Muscle of leg (tissue), 11 donors: ENCODE results near the gene AP2A2. TPM values are rescaled to one million over a fixed set of nuclear protein-coding genes. Genes with fewer than 3 reads are reported as not detected.

Experiments used
- DNase-seq: peaks from one replicate; pipeline ENCODE4 v3.0.0; 2013
- H3K27ac ChIP-seq: one replicate; pipeline ENCODE4 v1.5.1; 2013; ENCODE audit warnings: mild to moderate bottlenecking, low read length, control low read depth
- H3K27me3 ChIP-seq: one replicate; pipeline ENCODE4 v1.6.1; 2013; ENCODE audit warnings: low read length; ENCODE audit not compliant: control insufficient read depth, insufficient read depth
- H3K36me3 ChIP-seq: one replicate; pipeline ENCODE4 v1.6.1; 2013; ENCODE audit warnings: low read length; ENCODE audit not compliant: control insufficient read depth, insufficient read depth
- H3K4me1 ChIP-seq: one replicate; pipeline ENCODE4 v1.6.1; 2013; ENCODE audit warnings: low read length; ENCODE audit not compliant: control insufficient read depth, insufficient read depth
- H3K4me3 ChIP-seq: one replicate; pipeline ENCODE4 v1.5.1; 2013; ENCODE audit warnings: low read length, control low read depth
- H3K9me3 ChIP-seq: replicated peaks from 2 replicates; pipeline ENCODE4 v1.6.1; 2013; ENCODE audit warnings: low read depth, low read length; ENCODE audit not compliant: control insufficient read depth
- WGBS: methylation state at CpG from one replicate; pipeline ENCODE4 v1.1.5; 2013; ENCODE audit warnings: missing lambda C conversion rate; ENCODE audit not compliant: insufficient coverage; 5-methylcytosine and 5-hydroxymethylcytosine counted together
- polyA plus RNA-seq, 8 donors: library from polyadenylated mRNA; unstranded; fragments of 120-200 nt; gene quantifications; one replicate each; pipeline versions ENCODE4 v1.2.1 to v1.2.3, GENCODE V29; 2013; ENCODE audit warnings: inconsistent platforms in 1 of 8, low replicate concordance in 1 of 8; ENCODE audit not compliant: insufficient read length in 8 of 8, insufficient read depth in 1 of 8
- total RNA-seq: library from RNA; stranded (reverse); fragments of 120-200 nt; gene quantifications from one replicate; pipeline ENCODE4 v1.2.4, GENCODE V29; 2013

The AP2A2 gene
- total and polyA plus RNA-seq, 9 donors: 18.5 to 61.4 (median 47.4) TPM

DNA sequence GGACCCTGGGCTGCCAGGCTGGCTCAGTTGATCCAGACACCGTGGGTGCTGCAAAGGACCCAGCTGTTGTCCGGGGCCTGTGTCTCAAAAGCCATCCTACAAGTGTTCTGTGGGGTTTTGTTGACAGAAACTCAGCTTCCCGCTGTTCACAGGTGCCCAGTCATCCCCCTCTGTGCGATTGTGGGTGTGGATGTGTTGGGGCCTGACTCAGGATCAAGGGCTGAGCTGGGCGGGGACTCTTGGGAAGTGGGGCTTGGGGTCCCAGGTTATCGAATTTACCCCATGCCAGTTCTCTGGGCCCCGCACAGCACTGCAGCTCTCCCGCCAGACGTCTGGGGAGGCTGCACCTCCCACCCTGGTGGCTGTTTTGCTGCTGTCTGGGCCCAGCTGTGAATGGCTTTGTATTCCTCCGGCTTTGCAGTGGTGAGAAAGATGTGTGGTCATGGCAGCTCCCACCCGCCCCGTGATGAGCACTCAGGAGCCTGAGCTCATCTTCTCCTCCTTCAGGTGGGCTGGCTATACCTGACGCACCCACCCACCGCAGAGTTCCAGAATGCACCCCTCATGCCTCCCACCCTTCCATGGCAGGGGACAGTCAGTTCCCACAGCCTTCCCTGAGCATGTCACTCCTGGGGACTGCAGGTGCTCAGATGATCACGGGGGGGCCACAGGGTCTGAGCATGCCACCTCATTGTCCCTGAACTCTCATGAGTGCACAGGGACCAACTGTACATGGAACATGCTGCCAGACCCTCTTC is 3.6 kb upstream of the AP2A2 start:
- no peak for DNase-seq
- WGBS: 59% methylated on average over 10 of the region's 15 CpGs
- H3K4me3 ChIP-seq: no peak overlapping the region
- peaks cover under 1% of the 10 kb centered on the region for H3K36me3 ChIP-seq
- H3K27me3 ChIP-seq: no peaks in the 10 kb centered on the region
- no peaks in the 10 kb centered on the region for H3K9me3 ChIP-seq
- peaks cover 19% of the 10 kb centered on the region for H3K4me1 ChIP-seq
- no peak overlapping the region for H3K27ac ChIP-seq

DNA sequence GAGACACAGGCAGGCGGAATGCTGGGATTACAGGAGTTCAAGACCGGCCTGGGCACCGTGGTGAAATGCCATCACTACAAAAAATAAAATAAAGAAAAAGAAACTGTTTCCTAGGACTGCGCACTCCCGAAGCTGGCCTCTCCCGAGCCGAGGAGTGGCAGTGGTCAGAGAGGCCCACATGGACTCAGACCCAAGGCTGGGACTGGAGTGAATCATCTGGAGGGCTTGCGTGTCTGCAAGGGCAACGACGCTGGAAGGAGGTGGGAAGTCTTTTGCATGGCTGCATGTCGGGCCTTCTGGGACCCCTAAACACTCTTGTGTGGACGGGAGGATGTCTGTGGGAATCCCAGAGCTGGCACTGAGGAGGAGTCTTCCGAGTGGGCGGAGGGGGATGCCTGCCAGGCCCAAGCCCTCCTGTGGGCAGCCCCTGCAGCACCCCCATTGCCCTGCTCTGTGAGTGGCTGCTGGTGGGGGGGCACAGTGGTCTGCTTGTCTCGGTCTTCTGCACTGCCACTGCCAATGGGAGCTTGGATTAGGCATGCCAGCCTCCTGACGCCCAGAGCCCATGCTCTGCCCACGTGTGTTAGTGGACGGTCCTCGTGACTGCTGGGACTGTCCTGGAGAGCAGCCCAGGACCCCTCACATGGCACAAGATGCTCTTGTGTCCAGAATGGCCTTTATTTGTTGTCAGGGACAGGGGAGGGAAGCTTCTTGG is 1.8 kb upstream of the AP2A2 start:
- 70% methylated on average over 12 of the region's 19 CpGs for WGBS
- DNase-seq: no peak
- Histone ChIP-seq H3K27ac (peak overlapping the region; percentile 69), H3K27me3 (no peaks in the 10 kb centered on the region), H3K9me3 (no peaks in the 10 kb centered on the region), H3K36me3 (peaks cover 9% of the 10 kb centered on the region), H3K4me3 (no peak overlapping the region), H3K4me1 (peaks cover 31% of the 10 kb centered on the region)

DNA sequence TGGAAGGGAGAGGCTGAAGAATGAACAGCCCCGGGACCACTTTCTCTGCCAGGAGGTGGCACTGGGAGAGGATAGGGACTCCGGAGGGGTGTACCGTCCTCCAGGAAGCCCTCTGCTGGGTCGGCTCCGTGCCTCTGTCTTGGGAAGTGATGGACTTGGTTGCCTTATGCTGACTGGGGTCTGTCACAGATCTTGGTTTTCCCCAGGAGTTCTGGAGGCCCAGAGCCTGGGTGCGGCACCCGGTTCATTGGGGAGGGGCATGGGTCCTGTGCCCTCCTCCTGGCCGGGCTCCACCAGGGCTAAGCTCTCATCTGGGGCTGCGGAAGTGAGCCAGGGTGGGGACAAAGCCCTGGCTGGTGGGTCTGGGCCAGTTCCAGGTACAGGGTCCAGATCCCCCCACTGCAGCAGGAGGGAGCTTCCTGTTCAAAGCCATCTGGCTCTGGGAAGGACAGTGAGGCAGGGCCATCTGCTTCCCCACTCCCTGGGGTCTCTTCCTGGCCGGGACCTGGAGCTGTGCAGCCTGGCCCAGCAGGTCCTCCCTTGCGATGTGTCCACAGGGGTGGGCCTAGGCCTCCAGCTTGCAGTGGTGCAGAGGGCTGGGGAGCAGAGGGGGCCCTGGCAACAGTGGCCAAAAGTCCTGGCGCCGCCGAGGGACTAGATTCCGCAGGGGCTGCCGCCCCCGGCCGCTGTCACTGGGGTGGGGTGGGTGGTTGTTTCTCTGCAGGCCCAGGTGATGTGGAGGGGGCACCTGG is 1.1 kb upstream of the AP2A2 start:
- Histone ChIP-seq H3K27ac (peak overlapping the region; percentile 69), H3K36me3 (peaks cover 9% of the 10 kb centered on the region), H3K27me3 (no peaks in the 10 kb centered on the region), H3K4me1 (peaks cover 33% of the 10 kb centered on the region), H3K9me3 (no peaks in the 10 kb centered on the region), H3K4me3 (no peak overlapping the region)
- DNase-seq: peak; percentile 63
- WGBS: 51% methylated on average over 14 of the region's 18 CpGs

DNA sequence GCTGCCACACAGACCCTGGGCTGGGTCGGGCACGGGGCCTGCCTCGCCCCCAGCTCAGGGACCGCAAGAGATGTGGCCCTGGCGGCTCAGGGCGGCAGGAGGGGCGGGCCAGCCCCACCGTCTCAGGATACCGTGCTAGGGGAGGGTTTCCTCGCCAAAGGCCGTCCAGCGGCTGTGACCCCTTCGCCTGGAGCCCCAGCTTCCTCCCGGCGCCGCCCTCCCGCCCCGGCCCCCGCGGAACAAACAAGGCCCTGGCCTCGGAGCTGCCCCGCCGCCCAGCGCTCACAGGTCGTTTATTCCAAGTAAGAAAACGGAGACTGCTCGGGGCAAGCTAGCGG is 543 bp upstream of the AP2A2 start:
- Histone ChIP-seq H3K36me3 (peaks cover 9% of the 10 kb centered on the region), H3K27ac (peak overlapping the region; percentile 69), H3K4me3 (peak overlapping the region; percentile 37), H3K27me3 (no peaks in the 10 kb centered on the region), H3K4me1 (peaks cover 33% of the 10 kb centered on the region), H3K9me3 (no peaks in the 10 kb centered on the region)
- 49% methylated on average over 22 of the region's 28 CpGs for WGBS
- DNase-seq: peak; percentile 44

DNA sequence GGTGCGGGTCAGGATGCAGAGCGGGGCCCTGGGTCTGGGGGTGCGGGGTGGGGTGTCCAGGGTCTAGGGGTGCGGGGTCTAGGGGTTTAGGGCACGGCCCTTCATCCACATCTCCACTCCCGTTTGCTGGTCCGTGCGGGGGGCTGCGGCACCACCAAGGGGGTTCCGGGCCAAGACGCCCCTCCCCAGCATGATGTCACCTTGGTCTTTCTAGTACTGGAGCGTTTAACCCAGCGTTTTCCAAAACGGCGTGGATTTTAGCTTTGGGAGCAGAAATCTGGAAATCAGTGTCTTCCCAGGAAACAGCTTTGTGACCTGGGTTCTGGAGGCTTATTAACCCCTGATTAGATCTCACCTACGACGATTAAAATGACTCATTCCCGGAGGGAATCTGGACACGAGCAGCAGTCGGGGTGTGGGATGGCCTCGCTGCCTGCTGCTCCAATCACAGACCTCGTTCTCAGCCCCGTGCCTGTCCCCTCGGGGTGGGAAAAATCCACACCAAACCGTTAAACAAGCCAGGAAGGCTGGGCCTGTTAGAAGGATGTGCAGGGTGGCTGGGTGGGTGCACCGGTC is 759 bp downstream of the AP2A2 start:
- Histone ChIP-seq H3K36me3 (peaks cover 9% of the 10 kb centered on the region), H3K27ac (peak overlapping the region; percentile 73), H3K4me3 (peak overlapping the region; percentile 65), H3K27me3 (no peaks in the 10 kb centered on the region), H3K9me3 (no peaks in the 10 kb centered on the region), H3K4me1 (peaks cover 36% of the 10 kb centered on the region)
- WGBS: 0% methylated on average over 14 of the region's 26 CpGs
- DNase-seq: peak; percentile 77

DNA sequence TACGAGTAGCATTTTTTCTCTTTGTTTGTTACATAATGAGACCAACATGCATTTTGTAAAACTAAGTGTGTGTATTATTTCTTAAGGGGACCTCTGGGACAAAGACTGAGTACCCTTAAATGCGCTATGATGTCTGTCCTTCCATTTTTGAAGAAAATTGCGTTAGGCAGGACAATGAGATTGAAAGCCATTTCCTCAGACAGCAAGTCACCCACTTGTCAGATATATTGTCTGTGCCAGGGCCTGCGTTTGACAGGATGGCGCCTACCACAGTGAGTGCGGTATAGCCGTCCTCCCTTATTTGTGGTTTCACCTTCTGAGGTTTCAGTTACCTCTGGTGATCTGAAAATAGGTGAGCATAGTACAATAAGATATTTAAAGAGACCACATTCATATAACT is 2.2 kb downstream of the AP2A2 start:
- peaks cover 39% of the 10 kb centered on the region for H3K4me1 ChIP-seq
- no peak overlapping the region for H3K27ac ChIP-seq
- 69% methylated on average over 2 of the region's 7 CpGs for WGBS
- no peak for DNase-seq
- no peaks in the 10 kb centered on the region for H3K27me3 ChIP-seq
- H3K9me3 ChIP-seq: no peaks in the 10 kb centered on the region
- peaks cover 9% of the 10 kb centered on the region for H3K36me3 ChIP-seq
- no peak overlapping the region for H3K4me3 ChIP-seq

DNA sequence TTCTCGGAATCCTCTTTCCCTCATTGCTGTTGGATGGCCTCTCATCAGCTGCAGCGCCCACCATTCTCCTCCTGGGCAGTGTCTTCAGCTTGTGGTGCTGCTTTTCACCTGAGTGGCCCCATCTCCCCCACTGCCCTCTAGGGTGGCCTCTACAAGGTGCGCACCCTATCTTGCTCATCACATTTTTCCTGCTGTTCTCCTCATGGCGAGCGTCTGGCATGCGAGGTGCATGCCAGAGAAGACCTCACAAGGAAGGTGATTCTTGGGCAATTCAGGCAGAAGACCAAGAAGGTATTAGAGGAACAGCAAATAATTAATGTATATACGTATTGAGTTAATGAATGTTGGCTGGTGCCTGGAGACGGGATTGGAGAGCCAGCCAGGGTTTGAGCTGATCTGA is 3.1 kb downstream of the AP2A2 start:
- WGBS: 48% methylated on average over 7 of the region's 8 CpGs
- Histone ChIP-seq H3K27me3 (no peaks in the 10 kb centered on the region), H3K4me1 (peaks cover 48% of the 10 kb centered on the region), H3K36me3 (peaks cover 9% of the 10 kb centered on the region), H3K27ac (no peak overlapping the region), H3K9me3 (no peaks in the 10 kb centered on the region), H3K4me3 (no peak overlapping the region)
- no peak for DNase-seq

DNA sequence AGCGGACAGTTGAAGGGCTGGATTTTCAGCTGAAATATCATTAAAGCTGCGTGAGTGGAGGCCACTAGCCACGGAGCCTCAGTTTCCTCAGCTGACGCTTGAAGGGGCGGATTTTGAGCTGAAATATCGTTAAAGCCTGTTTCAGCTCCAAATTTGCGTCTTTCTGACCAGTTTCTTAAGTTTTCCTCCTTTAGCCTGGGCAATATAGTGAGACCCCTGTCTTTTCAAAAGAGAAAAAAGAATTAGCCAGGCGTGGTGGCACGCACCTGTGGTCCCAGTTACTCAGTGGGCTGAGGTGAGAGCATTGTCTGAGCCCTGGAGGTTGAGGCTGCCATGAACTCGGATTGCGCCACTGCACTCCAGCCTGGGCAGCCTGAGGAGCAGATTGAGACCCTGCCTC is 3.7 kb downstream of the AP2A2 start:
- peaks cover 9% of the 10 kb centered on the region for H3K36me3 ChIP-seq
- 94% methylated on average over 9 of the region's 11 CpGs for WGBS
- peaks cover 48% of the 10 kb centered on the region for H3K4me1 ChIP-seq
- no peak overlapping the region for H3K27ac ChIP-seq
- no peaks in the 10 kb centered on the region for H3K27me3 ChIP-seq
- H3K4me3 ChIP-seq: no peak overlapping the region
- H3K9me3 ChIP-seq: no peaks in the 10 kb centered on the region
- DNase-seq: no peak

DNA sequence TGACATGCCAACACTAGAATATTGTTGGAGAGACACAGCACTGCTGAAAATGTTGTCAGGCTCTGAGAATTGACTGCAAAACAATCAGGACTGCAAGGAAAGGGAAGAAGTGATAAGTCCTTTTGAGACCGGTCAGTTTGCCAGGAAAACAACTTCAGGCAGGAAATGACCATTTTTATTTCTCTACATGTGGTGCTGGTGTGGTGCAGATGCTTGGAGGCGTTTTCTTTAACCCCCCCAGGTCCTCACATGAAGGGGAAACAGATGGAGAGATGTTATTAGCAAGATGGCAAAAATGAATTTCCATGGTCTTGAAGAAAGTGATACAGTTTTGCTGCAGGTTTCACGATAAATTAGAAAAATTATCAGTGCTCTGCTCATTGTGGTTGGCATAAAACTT is 5.7 kb downstream of the AP2A2 start:
- no peaks in the 10 kb centered on the region for H3K27me3 ChIP-seq
- peaks cover 9% of the 10 kb centered on the region for H3K36me3 ChIP-seq
- WGBS: no CpG with 5 or more reads among the region's 3 CpGs
- H3K27ac ChIP-seq: peak overlapping the region; percentile 71
- no peaks in the 10 kb centered on the region for H3K9me3 ChIP-seq
- H3K4me1 ChIP-seq: peaks cover 38% of the 10 kb centered on the region
- H3K4me3 ChIP-seq: no peak overlapping the region
- peak; percentile 86 for DNase-seq

DNA sequence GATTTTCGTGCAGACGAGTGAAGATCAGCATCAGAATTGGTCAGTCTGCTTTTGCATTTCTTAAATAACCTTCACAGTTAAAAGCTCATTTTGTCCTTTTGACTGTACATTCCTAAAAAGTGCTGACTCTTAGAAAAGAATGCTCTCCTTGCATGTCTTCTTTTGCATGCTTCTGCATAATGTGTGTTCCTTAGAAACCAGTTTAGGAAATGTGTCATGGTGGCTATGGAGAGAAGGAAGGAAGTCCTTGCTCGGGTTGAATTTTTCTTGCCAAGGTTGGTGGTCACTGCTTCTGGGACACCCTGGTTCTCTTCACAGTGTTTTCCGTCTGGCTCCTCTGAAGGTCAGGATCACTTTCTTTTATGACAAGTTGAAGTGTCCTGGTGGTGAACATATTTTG is 6.8 kb downstream of the AP2A2 start:
- no peaks in the 10 kb centered on the region for H3K27me3 ChIP-seq
- no peaks in the 10 kb centered on the region for H3K9me3 ChIP-seq
- H3K36me3 ChIP-seq: peaks cover 5% of the 10 kb centered on the region
- no peak overlapping the region for H3K4me3 ChIP-seq
- 0% methylated on average over 1 of the region's 4 CpGs for WGBS
- peak overlapping the region; percentile 74 for H3K27ac ChIP-seq
- H3K4me1 ChIP-seq: peaks cover 29% of the 10 kb centered on the region
- peak; percentile 78 for DNase-seq
